ENCODE data around the gene RABEP2. TPM values are rescaled to one million over a fixed set of nuclear protein-coding genes. Genes with fewer than 3 reads are reported as not detected.

RABEP2 gene
- total and polyA plus RNA-seq, 2 donors (not counting 1 experiment from before 2014, with no cell fraction given) = 5.9 to 22.6 TPM

DNA sequence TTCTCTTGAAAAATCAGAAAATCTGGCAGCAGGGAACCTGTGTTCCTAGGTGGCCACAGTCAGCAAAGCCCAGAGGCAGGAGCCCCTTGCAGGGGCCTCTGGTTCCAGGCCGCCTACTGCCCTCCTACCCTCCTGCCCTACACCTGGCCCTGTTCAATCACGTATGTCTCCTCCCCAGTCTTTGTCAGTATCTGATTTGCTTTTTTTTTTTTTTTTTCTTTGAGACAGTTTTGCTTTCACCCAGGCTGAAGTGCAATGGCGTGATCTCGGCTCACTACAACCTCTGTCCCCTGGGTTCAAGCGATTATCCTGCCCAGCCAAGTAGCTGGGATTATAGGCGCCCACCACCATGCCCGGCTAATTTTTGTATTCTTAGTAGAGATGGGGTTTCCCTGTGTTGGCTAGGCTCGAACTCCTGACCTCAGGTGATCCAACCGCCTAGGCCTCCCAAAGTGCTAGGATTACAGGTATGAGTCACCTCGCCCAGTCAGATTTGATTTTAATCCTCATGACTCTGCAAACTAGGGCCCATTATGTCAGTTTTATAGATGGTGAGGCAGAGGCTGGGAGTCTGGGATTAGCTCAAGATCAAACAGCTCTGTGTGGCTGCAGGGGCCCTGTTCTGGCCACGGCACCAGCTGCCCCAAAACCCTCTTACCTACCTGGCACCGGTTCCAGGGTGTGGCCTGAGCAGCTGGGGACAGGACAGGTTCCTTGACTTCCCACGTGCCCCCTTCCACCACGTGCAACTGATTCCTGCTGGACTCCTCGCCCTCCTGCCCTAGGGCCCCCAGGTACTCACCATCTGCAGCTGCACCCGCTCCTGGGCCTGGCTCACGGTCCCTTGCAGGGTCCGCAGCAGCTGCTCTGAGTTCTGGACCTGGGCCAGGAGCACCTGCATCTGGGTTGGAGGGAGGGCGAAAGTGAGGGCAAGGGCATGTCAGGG is 14.7 kb downstream of the RABEP2 start:
- Histone ChIP-seq H3K27me3 (ENCODE audit: control insufficient read depth, insufficient read depth, low read length) (no peaks in the 10 kb centered on the region), H4K20me1 (ENCODE audit: control insufficient read depth, extremely low read depth, insufficient read depth, low read length) (no peaks in the 10 kb centered on the region), H3K36me3 (ENCODE audit: control insufficient read depth, insufficient read depth, low read length) (peaks cover 9% of the 10 kb centered on the region), H3K4me1 (ENCODE audit: control insufficient read depth, extremely low read depth, insufficient read depth, low read length) (no peaks in the 10 kb centered on the region), H3K27ac (ENCODE audit: insufficient read depth, low read length) (no peak overlapping the region), H3K9me3 (ENCODE audit: control insufficient read depth, insufficient read depth, low read depth, low read length) (no peaks in the 10 kb centered on the region), H3K4me2 (ENCODE audit: extremely low read depth, insufficient read depth, low read length) (no peak overlapping the region), H2AFZ (ENCODE audit: low read length) (no peak overlapping the region), H3K9ac (ENCODE audit: insufficient read depth, low read length) (no peak overlapping the region), H3K4me3 (replicated peaks in 1 of 4; ENCODE audit: control extremely low read depth in 1 of 4, insufficient read depth in 1 of 4, low read depth in 3 of 4, low read length in 4 of 4) (no peak overlapping the region), H3K79me2 (ENCODE audit: control insufficient read depth, insufficient read depth, low read length) (no peaks in the 10 kb centered on the region)
- DNase-seq (ENCODE audit: low read depth in 2 of 2) = no peak
- TF ChIP-seq EZH2 (IDR thresholded peaks at IDR 0.05; ENCODE audit: low read length, missing control alignments) = no peak
- TF ChIP-seq, protein P1, sequence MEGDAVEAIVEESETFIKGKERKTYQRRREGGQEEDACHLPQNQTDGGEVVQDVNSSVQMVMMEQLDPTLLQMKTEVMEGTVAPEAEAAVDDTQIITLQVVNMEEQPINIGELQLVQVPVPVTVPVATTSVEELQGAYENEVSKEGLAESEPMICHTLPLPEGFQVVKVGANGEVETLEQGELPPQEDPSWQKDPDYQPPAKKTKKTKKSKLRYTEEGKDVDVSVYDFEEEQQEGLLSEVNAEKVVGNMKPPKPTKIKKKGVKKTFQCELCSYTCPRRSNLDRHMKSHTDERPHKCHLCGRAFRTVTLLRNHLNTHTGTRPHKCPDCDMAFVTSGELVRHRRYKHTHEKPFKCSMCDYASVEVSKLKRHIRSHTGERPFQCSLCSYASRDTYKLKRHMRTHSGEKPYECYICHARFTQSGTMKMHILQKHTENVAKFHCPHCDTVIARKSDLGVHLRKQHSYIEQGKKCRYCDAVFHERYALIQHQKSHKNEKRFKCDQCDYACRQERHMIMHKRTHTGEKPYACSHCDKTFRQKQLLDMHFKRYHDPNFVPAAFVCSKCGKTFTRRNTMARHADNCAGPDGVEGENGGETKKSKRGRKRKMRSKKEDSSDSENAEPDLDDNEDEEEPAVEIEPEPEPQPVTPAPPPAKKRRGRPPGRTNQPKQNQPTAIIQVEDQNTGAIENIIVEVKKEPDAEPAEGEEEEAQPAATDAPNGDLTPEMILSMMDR (conservative IDR thresholded peaks at IDR 0.05 in 1 of 2, IDR thresholded peaks at IDR 0.05 in 1 of 2; ENCODE audit: low read depth in 1 of 2, low read length in 2 of 2) = no peak

DNA sequence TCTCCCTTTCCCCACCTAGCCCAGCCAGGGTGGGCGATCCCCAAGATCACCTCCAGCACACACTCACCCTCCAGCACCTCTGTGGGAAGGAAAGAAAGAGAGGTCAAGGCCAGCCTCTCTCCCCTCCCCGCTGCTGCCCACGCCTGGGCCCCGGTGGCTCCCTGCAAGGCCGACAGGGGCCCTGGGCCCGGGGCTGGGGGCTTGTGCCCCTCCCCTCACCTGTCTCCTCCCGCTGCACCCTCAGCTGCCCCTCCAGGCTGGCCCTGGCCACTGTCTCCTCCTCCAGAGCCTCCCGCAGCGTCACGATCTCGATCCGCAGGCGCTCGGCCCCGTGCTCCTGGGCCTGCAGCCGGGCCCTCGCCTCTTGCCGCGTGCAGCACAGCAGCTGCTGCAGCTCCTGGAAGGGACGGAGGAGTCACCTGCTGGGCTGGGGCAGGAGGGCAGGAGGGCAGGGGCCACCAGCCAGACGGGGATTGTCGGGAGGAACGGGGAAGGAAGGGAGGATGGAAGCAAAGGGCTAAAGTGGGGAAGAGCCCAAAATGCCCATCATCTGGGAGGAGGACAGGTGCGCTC is 19.2 kb downstream of the RABEP2 start:
- H3K27me3 ChIP-seq (ENCODE audit: control insufficient read depth, insufficient read depth, low read length) = no peaks in the 10 kb centered on the region
- H3K27ac ChIP-seq (ENCODE audit: insufficient read depth, low read length) = no peak overlapping the region
- peaks cover 10% of the 10 kb centered on the region for H3K36me3 ChIP-seq (ENCODE audit: control insufficient read depth, insufficient read depth, low read length)
- H2AFZ ChIP-seq (ENCODE audit: low read length) = no peak overlapping the region
- TF ChIP-seq, protein P1 (conservative IDR thresholded peaks at IDR 0.05 in 1 of 2, IDR thresholded peaks at IDR 0.05 in 1 of 2; ENCODE audit: low read depth in 1 of 2, low read length in 2 of 2) = no peak
- no peak for TF ChIP-seq EZH2 (IDR thresholded peaks at IDR 0.05; ENCODE audit: low read length, missing control alignments)
- H3K4me2 ChIP-seq (ENCODE audit: extremely low read depth, insufficient read depth, low read length) = no peak overlapping the region
- H3K4me3 ChIP-seq (replicated peaks in 1 of 4; ENCODE audit: control extremely low read depth in 1 of 4, insufficient read depth in 1 of 4, low read depth in 3 of 4, low read length in 4 of 4) = no peak overlapping the region
- H3K4me1 ChIP-seq (ENCODE audit: control insufficient read depth, extremely low read depth, insufficient read depth, low read length) = no peaks in the 10 kb centered on the region
- H3K79me2 ChIP-seq (ENCODE audit: control insufficient read depth, insufficient read depth, low read length) = no peaks in the 10 kb centered on the region
- no peaks in the 10 kb centered on the region for H3K9me3 ChIP-seq (ENCODE audit: control insufficient read depth, insufficient read depth, low read depth, low read length)
- DNase-seq (ENCODE audit: low read depth in 2 of 2) = no peak
- no peak overlapping the region for H3K9ac ChIP-seq (ENCODE audit: insufficient read depth, low read length)
- H4K20me1 ChIP-seq (ENCODE audit: control insufficient read depth, extremely low read depth, insufficient read depth, low read length) = no peaks in the 10 kb centered on the region

DNA sequence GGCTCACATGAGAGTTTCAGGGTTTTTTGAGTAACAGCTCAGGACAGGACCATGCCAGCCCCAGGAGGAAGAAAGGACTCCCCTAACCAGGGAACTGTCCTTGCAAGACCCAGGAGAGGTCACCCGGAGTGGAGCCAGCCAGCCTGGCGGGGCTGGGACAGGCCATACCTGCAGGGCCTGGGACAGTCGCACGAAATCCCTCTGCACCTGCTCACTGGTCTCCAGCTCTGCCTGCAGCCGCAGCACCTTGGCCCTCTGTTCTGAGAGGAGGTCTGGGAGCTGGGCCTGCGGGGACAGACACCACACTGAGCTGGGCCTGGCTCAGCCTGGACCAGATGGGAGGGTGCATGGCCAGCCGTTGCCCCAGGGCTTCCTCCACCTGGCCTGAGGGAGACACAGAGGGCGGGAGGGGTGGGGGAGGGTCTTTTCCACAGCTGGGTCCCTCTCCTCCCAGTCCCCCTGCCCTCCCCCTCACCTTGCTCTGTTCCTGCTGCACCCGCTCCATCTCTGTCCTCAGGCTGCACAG is 19.7 kb downstream of the RABEP2 start:
- H3K27me3 ChIP-seq (ENCODE audit: control insufficient read depth, insufficient read depth, low read length) = no peaks in the 10 kb centered on the region
- DNase-seq (ENCODE audit: low read depth in 2 of 2) = no peak
- no peaks in the 10 kb centered on the region for H3K79me2 ChIP-seq (ENCODE audit: control insufficient read depth, insufficient read depth, low read length)
- no peak for TF ChIP-seq EZH2 (IDR thresholded peaks at IDR 0.05; ENCODE audit: low read length, missing control alignments)
- TF ChIP-seq, protein P1 (conservative IDR thresholded peaks at IDR 0.05 in 1 of 2, IDR thresholded peaks at IDR 0.05 in 1 of 2; ENCODE audit: low read depth in 1 of 2, low read length in 2 of 2) = no peak
- H2AFZ ChIP-seq (ENCODE audit: low read length) = no peak overlapping the region
- H3K4me3 ChIP-seq (replicated peaks in 1 of 4; ENCODE audit: control extremely low read depth in 1 of 4, insufficient read depth in 1 of 4, low read depth in 3 of 4, low read length in 4 of 4) = no peak overlapping the region
- no peaks in the 10 kb centered on the region for H3K4me1 ChIP-seq (ENCODE audit: control insufficient read depth, extremely low read depth, insufficient read depth, low read length)
- H3K27ac ChIP-seq (ENCODE audit: insufficient read depth, low read length) = no peak overlapping the region
- no peak overlapping the region for H3K9ac ChIP-seq (ENCODE audit: insufficient read depth, low read length)
- H3K36me3 ChIP-seq (ENCODE audit: control insufficient read depth, insufficient read depth, low read length) = peaks cover 6% of the 10 kb centered on the region
- no peaks in the 10 kb centered on the region for H4K20me1 ChIP-seq (ENCODE audit: control insufficient read depth, extremely low read depth, insufficient read depth, low read length)
- H3K9me3 ChIP-seq (ENCODE audit: control insufficient read depth, insufficient read depth, low read depth, low read length) = no peaks in the 10 kb centered on the region
- H3K4me2 ChIP-seq (ENCODE audit: extremely low read depth, insufficient read depth, low read length) = no peak overlapping the region
